NCI-H1436 treated with DMSO at 0.1 percent for 48 hours (cell line): ENCODE measurements around the gene TH.
"Not testable (repeated sequence)": the region's sequence is repeated elsewhere in the genome, so short reads cannot be mapped to it uniquely, and the experiment has no call there.

Experiments
- DNase-seq: peaks from one replicate; lab custom pipeline; 2025; lab: John Stamatoyannopoulos, UW

Gene TH

GRCh38 chr11:2129699-2130366, 41.8 kb downstream of the TH start:
- no peak for DNase-seq

DNA sequence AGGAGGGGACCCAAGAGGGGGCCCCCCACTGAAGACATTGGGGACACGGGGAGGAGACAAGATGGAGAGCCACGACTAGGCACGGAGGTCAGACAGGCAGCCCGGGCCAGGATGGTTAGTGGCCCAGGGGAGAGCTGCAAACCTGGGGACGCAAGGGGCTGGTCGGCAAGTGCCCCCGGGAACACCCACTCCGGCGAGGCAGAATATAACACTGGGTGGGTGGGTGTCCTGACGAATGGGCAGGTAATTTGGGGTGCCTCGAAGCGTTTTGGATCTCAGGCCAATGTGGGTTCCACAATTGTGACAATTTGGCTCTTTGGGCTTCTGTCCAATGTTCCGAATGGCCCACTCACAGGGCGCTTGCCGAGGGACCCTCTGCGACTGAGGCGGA, 42.3 kb downstream of the TH start:
- DNase-seq, result no peak

DNA sequence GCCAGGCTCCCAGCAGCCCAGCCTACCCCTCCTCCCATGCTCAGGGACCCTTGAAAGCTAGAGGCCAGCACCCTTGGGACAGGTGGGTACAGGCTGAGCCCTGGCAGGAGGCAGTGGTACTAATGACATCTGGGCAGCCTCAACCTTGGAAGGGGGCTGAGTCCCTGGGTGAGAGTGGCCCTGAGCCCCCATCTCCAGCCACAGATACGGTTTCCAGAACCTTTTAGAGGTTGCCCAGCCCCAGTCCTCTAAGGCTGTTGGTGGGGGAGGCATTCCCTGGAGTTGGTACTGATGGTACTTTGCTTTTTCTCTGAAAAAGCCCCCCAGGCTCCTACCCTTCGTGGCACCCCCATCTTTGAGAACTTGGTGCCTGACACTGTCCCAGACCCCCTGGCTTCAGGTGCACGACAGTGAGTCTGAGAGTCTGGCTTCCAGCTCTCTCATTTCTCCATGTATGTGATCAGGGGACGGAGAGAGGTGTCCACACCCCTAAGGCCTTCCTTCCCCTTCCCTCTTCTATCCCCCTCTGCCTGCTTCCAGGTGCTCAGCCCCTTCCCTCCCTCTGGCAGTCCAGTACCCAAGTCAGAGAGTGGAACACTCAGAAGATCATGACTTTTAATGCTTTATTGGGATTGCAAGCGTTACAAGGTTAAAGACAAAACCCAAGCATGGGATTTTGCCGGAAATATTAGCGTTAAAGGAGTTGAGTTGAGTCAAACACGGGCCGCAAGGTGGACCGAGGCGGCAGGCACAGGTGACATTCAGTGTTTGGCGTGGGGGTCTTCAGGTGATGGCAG, 42.9 kb downstream of the TH start:
- no peak for DNase-seq

GRCh38 chr11:2128130-2128510, 43.5 kb downstream of the TH start:
- no peak for DNase-seq

- DNase-seq, result no peak
Measured at GRCh38 chr11:2127482-2128129, 44.0 kb downstream of the TH start.

GRCh38 chr11:2126520-2127085, 45.0 kb downstream of the TH start:
- no peak for DNase-seq

GRCh38 chr11:2124736-2125484, 46.7 kb downstream of the TH start:
- not testable (repeated sequence) for DNase-seq

DNA sequence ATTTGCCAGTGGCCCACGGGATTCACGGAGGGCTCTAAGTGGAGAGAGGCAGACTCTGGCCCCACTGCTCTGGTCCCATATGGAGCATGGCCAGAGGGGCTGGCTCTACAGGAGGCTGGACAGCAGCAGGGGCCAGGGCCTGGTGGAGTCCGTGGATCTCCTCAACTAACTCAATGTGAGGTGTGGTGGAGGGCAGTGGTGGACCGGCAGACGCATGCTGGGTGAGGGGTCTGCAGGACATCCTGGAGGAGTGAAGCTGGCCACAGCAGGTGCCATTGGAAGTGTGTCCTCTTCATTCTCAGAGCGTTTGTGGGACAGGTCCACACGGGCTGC, 48.0 kb downstream of the TH start:
- DNase-seq, result no peak

DNA sequence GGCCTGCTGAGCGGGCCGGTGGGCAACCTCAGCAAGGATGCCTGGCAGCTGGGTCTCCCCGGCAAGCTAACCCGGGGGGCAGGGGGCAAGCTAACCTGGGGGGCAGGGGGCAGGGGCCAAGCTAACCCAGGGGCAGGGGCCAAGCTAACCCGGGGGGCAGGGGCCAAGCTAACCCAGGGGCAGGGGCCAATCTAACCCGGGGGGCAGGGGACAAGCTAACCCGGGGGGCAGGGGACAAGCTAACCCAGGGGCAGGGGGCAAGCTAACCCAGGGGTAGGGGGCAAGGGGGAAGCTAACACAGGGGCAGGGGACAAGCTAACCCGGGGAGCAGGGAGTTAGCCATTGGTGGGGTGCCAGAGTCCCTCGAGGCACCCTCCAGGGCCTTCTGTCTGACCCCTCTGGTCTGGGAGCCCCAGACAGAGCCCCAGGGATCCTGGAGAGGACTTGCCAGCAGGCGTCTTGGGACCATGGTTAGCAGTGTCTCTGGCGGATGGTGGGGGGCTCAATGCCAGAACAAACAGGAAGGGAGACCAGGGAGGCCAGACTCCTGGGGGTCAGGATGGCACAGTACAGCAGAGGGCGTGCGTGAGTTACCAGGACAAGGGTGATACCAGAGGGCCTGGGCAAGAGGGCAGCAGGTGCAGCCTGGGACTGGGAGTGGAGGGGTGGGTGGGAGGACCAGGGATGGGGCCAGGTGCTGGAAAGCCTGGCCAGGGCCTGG, 48.5 kb downstream of the TH start:
- no peak for DNase-seq

DNA sequence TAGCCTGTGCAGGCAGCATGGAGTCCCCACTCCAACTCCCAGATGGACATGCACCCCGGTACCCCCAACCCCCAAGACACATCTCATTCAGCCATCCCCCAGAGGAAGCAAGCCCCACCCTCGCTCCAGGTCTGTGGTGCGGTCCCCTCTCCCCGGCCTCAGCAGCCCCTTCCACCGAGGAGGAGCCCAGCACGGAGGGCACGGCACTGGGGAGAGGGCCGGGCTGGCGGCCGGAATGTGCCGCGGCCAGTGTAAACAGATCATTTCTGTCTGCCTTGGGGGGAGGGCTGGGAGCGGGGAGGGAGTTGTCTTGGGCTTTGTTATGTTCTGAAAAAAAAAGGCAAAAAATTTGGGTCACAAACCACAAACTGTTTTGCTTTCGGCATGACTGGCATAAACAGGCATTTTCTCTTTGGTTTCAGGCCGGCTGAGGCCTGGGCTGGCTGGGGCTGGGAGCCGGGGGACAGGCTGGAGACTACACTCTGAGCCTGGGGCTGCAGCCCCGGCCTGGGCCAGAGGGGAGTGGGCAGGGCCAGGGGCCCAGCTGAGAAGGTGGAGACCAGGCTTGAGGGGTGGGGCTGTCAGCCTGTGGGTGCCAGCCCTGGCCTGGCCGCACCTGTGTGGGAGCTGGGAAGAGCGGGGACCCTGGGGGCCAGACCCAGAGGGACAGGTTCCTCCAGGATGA, 49.3 kb downstream of the TH start:
- no peak for DNase-seq

- no peak for DNase-seq
Measured at GRCh38 chr11:2121227-2122130, 50.1 kb downstream of the TH start.

DNA sequence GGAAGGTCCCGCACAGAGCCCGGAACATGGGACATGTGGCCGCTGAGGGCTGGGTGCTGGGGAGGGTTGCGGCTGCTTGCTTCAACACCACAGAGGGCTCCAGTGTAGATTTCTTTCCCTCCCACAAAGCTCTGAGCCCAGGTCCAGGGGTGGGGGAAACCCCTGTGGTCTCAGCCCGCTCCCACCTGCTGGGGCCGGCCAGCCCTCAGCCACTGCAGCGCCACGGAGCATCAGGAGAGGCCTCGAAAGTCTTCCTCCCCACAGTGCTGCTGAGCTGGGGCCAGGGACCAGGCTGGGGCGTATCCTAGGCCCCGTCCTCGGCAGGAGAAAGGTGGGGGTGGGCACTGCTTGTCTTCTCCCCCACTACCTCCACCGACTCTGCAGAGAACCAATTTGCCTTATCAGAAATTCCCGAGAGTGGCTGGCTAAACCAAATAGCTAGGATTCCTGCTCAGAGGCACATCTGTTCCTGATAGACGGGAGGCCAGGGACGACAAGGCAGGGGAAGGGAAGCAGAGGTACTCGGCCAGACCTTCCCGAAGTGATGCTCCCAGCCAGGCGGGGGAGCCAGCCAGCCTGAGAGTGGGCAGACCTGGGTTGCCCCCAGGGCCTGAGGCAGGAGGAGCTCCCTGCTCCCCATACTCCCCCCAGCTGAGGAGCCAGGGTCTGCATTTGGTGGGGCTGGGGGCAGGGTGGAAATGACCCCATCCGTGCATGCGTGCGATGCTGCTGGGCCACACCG, 51.1 kb downstream of the TH start:
- no peak for DNase-seq

GRCh38 chr11:2118677-2119076, 52.9 kb downstream of the TH start:
- DNase-seq, result no peak

- no peak for DNase-seq
Measured at GRCh38 chr11:2116680-2117079, 54.9 kb downstream of the TH start.

DNA sequence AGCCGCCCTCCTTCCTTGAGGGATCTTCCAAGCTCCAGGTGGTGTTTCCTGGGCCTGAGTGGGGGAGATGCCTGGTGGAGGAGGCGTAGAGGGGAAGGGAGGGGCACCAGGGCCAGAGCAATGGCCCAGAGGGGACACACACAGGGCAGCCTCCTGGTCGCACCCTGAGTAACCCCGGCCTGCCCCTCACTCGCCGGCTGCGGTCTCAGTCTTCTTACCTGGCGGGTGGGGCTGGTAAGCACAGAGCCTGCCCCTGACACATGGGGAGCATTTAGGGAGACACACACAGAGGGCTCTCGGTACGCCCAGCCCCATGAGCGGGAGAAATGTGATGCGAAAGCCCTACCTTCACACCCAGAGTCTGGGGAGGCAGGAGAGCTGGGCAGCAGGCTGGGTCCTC, 56.3 kb downstream of the TH start:
- no peak for DNase-seq

GRCh38 chr11:2114430-2115241, 57.0 kb downstream of the TH start:
- no peak for DNase-seq
